ENCODE measurements around the gene PODXL2.

PODXL2 gene

GRCh38 chr3:127658234-127658633 is 29.2 kb downstream of the PODXL2 start:
- no peak overlapping the region for H3K27ac ChIP-seq (replicated peaks)
- TF ChIP-seq SPI1 (IDR thresholded peaks at IDR 0.05; ENCODE audit: borderline replicate concordance, low read depth), result no peak
- TF ChIP-seq GABPA (IDR thresholded peaks at IDR 0.05; ENCODE audit: low read depth), result no peak
- TF ChIP-seq REST (IDR thresholded peaks at IDR 0.05; ENCODE audit: insufficient replicate concordance, low read depth), result no peak
- no peak for TF ChIP-seq POLR2AphosphoS5 (IDR thresholded peaks at IDR 0.05; ENCODE audit: low read depth)
- TF ChIP-seq, protein P1, sequence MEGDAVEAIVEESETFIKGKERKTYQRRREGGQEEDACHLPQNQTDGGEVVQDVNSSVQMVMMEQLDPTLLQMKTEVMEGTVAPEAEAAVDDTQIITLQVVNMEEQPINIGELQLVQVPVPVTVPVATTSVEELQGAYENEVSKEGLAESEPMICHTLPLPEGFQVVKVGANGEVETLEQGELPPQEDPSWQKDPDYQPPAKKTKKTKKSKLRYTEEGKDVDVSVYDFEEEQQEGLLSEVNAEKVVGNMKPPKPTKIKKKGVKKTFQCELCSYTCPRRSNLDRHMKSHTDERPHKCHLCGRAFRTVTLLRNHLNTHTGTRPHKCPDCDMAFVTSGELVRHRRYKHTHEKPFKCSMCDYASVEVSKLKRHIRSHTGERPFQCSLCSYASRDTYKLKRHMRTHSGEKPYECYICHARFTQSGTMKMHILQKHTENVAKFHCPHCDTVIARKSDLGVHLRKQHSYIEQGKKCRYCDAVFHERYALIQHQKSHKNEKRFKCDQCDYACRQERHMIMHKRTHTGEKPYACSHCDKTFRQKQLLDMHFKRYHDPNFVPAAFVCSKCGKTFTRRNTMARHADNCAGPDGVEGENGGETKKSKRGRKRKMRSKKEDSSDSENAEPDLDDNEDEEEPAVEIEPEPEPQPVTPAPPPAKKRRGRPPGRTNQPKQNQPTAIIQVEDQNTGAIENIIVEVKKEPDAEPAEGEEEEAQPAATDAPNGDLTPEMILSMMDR (IDR thresholded peaks at IDR 0.05; ENCODE audit: insufficient read depth, low read length), result no peak
- H3K27me3 ChIP-seq (ENCODE audit: insufficient read depth, poor library complexity, severe bottlenecking), result no peaks in the 10 kb centered on the region
- DNase-seq (ENCODE audit: low read depth in 1 of 2, low spot score in 1 of 2), result no peak
- H3K4me3 ChIP-seq (replicated peaks; ENCODE audit: insufficient read depth, low read length), result no peak overlapping the region

DNA sequence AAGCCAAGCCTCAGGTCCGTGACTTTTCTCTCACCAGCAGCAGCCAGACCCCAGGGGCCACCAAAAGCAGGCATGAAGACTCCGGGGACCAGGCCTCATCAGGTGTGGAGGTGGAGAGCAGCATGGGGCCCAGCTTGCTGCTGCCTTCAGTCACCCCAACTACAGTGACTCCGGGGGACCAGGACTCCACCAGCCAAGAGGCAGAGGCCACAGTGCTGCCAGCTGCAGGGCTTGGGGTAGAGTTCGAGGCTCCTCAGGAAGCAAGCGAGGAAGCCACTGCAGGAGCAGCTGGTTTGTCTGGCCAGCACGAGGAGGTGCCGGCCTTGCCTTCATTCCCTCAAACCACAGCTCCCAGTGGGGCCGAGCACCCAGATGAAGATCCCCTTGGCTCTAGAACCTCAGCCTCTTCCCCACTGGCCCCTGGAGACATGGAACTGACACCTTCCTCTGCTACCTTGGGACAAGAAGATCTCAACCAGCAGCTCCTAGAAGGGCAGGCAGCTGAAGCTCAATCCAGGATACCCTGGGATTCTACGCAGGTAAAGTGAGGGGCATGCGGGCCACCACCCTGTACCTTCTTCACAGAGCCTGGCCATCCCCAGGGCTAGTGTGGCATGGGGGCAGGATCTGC is 31.8 kb downstream of the PODXL2 start:
- no peak for DNase-seq (ENCODE audit: low read depth in 1 of 2, low spot score in 1 of 2)
- no peak for TF ChIP-seq GABPA (IDR thresholded peaks at IDR 0.05; ENCODE audit: low read depth)
- TF ChIP-seq REST (IDR thresholded peaks at IDR 0.05; ENCODE audit: insufficient replicate concordance, low read depth), result no peak
- no peak for TF ChIP-seq SPI1 (IDR thresholded peaks at IDR 0.05; ENCODE audit: borderline replicate concordance, low read depth)
- TF ChIP-seq, protein P1 (IDR thresholded peaks at IDR 0.05; ENCODE audit: insufficient read depth, low read length), result no peak
- TF ChIP-seq POLR2AphosphoS5 (IDR thresholded peaks at IDR 0.05; ENCODE audit: low read depth), result no peak
- no peaks in the 10 kb centered on the region for H3K27me3 ChIP-seq (ENCODE audit: insufficient read depth, poor library complexity, severe bottlenecking)
- H3K4me3 ChIP-seq (replicated peaks; ENCODE audit: insufficient read depth, low read length), result no peak overlapping the region
- no peak overlapping the region for H3K27ac ChIP-seq (replicated peaks)

DNA sequence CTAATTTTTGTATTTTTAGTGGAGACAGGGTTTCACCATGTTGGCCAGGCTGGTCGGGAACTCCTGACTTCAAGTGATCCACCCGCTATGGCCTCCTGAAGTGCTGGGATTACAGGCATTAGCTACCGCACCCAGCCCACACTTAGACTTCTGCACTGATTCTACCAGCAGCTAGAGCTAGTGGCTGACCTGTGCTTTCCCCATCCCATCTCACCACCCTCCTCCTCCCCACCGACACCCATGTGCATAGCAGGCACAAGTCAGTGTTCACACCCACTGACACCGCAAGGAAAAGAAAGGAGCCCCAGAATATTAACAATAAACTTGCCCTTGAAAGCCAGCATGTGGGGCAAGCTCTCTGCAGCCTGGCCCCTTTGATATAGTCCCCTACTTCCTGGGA is 32.6 kb downstream of the PODXL2 start:
- TF ChIP-seq GABPA (IDR thresholded peaks at IDR 0.05; ENCODE audit: low read depth) (no peak), POLR2AphosphoS5 (IDR thresholded peaks at IDR 0.05; ENCODE audit: low read depth) (no peak), REST (IDR thresholded peaks at IDR 0.05; ENCODE audit: insufficient replicate concordance, low read depth) (no peak), SPI1 (IDR thresholded peaks at IDR 0.05; ENCODE audit: borderline replicate concordance, low read depth) (no peak)
- TF ChIP-seq, protein P1 (IDR thresholded peaks at IDR 0.05; ENCODE audit: insufficient read depth, low read length), result no peak
- DNase-seq (ENCODE audit: low read depth in 1 of 2, low spot score in 1 of 2), result no peak
- Histone ChIP-seq H3K27ac (replicated peaks) (no peak overlapping the region), H3K27me3 (ENCODE audit: insufficient read depth, poor library complexity, severe bottlenecking) (no peaks in the 10 kb centered on the region), H3K4me3 (replicated peaks; ENCODE audit: insufficient read depth, low read length) (no peak overlapping the region)

Data from HL-60 (cell line).